ENCODE results near the gene PRR9.
A peak's percentile ranks its signal among the peaks of the same experiment; 100 is the strongest.

The PRR9 gene

DNA sequence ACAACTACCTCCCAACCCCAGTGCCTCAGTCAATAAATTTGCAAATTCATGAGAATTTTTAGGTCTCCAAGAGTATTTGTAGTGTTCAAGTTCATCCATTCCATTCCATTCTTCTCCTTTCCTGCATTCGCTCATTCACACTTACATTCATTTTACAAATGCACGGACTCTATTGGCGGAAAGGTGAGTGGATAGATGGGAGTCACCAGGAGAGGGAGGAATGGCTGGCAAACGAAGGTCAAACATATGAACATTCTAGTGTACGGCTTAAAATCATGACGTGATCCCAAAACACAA is 44.6 kb downstream of the PRR9 start (continued):
- no peak for TF ChIP-seq ZNF350 (tag by site-specific recombination; IDR thresholded peaks at IDR 0.05)
- TF ChIP-seq, protein P1, sequence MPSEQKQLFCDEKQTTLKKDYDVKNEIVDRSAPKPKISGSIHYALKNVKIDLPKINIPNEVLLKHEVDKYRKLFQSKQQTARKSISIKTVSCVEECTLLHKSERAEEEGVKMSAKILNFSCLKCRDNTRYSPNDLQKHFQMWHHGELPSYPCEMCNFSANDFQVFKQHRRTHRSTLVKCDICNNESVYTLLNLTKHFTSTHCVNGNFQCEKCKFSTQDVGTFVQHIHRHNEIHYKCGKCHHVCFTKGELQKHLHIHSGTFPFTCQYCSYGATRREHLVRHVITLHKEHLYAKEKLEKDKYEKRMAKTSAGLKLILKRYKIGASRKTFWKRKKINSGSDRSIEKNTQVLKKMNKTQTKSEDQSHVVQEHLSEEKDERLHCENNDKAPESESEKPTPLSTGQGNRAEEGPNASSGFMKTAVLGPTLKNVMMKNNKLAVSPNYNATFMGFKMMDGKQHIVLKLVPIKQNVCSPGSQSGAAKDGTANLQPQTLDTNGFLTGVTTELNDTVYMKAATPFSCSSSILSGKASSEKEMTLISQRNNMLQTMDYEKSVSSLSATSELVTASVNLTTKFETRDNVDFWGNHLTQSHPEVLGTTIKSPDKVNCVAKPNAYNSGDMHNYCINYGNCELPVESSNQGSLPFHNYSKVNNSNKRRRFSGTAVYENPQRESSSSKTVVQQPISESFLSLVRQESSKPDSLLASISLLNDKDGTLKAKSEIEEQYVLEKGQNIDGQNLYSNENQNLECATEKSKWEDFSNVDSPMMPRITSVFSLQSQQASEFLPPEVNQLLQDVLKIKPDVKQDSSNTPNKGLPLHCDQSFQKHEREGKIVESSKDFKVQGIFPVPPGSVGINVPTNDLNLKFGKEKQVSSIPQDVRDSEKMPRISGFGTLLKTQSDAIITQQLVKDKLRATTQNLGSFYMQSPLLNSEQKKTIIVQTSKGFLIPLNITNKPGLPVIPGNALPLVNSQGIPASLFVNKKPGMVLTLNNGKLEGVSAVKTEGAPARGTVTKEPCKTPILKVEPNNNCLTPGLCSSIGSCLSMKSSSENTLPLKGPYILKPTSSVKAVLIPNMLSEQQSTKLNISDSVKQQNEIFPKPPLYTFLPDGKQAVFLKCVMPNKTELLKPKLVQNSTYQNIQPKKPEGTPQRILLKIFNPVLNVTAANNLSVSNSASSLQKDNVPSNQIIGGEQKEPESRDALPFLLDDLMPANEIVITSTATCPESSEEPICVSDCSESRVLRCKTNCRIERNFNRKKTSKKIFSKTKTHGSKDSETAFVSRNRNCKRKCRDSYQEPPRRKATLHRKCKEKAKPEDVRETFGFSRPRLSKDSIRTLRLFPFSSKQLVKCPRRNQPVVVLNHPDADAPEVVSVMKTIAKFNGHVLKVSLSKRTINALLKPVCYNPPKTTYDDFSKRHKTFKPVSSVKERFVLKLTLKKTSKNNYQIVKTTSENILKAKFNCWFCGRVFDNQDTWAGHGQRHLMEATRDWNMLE (tag by site-specific recombination; conservative IDR thresholded peaks at IDR 0.05; ENCODE audit: low read depth): no peak

DNA sequence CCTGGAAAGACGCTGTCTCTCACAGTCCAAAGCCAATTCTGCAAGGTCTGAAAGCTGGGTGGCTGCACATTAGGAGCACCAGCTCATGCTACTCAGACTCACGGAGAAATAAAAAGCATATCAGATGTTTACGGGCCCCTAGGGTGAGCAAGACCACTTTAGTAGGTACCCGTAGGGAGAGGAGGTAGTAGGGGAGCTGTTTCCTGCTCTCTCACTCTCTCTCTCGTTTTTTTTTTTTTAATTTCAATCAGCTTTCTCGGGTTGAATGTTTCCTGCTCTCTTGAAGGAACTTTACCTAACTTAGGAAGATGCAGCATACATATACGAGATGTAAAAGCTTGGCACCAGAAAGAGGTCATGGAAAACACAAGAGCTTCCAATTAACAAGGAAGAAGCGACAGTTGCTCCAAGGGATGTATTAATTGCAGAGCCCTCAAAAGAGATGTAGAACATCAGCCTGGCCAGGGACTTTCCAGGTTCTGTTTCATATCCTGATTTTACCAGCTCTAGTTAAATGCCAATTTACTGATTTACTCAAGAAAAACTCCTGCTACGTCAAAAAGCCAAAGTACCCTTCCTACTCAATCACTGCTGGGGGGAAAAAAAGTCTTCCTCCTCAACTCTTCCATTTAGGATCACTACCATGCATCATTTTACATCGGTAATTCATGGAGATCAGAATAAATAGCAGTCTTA is 45.2 kb downstream of the PRR9 start:
- TF ChIP-seq ZIC2 (tag by site-specific recombination; IDR thresholded peaks at IDR 0.05) (peak; percentile 38), ZBTB48 (tag by site-specific recombination; IDR thresholded peaks at IDR 0.05) (no peak)
- Histone ChIP-seq H3K4me1 (ENCODE audit: control insufficient read depth, insufficient read depth, low read length) (no peaks in the 10 kb centered on the region), H3K4me3 (ENCODE audit: low read depth, low read length) (no peak overlapping the region), H3K36me3 (ENCODE audit: control insufficient read depth in 2 of 2, insufficient read depth in 1 of 2, low read length in 2 of 2) (no peaks in the 10 kb centered on the region), H3K27ac (ENCODE audit: extremely low read depth, low read depth, low read length) (no peak overlapping the region), H3K9me3 (ENCODE audit: control insufficient read depth, insufficient read depth, low read depth, low read length) (no peaks in the 10 kb centered on the region)
- ChIA-PET CTCF (interaction anchor here (0.6 to 2.1 kb wide), 4 partner anchors 15 to 225 kb away, joined by 3 to 6 read pairs (median 4); no protein-coding TSS in a partner anchor), POLR2A (no interaction called here)

DNA sequence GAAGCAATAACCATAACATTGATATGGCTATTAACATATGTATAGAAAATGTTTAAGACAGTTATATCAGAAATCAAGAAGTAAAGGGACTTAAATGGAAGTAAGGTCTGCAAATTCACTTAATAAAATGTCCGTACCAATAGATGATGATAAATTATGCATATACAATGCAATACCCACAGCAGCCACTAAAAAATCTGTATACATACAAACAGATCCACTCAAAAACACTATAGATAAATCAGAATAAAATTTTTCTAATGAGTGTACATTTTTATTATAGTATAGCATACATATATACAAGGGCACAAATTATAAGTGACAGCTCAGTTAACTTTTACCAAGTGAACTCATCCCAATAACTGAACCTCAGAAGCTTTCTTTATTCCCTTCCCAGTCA is 48.1 kb downstream of the PRR9 start:
- CTCF ChIA-PET: interaction anchor here (1.1 to 1.5 kb wide), 2 partner anchors 12 to 18 kb away, joined by 3 to 4 read pairs; no protein-coding TSS in a partner anchor
- Histone ChIP-seq H3K27ac (ENCODE audit: extremely low read depth, low read depth, low read length) (no peak overlapping the region), H3K4me3 (ENCODE audit: low read depth, low read length) (no peak overlapping the region), H3K9me3 (ENCODE audit: control insufficient read depth, insufficient read depth, low read depth, low read length) (no peaks in the 10 kb centered on the region), H3K36me3 (ENCODE audit: control insufficient read depth in 2 of 2, insufficient read depth in 1 of 2, low read length in 2 of 2) (no peaks in the 10 kb centered on the region), H3K4me1 (ENCODE audit: control insufficient read depth, insufficient read depth, low read length) (no peaks in the 10 kb centered on the region)
- TF ChIP-seq ZNF548 (tag by site-specific recombination; IDR thresholded peaks at IDR 0.05): no peak
- POLR2A ChIA-PET: no interaction called here

Data from HEK293 (cell line).